Vagina (tissue), 2 donors: ENCODE measurements around the gene TMEM14C. TPM values are rescaled to one million over a fixed set of nuclear protein-coding genes. Genes with fewer than 3 reads are reported as not detected.

Source experiments
- DNase-seq, 2 donors: peaks; one replicate each; pipeline ENCODE4 v3.0.0-alpha.2; 2017; ENCODE audit errors: extremely low spot score in 2 of 2
- H3K27ac ChIP-seq: fragments of 200-600 bp; sonication (generic); one replicate; pipeline ENCODE4 v1.5.1; 2019
- H3K27me3 ChIP-seq: fragments of 200-600 bp; sonication (generic); one replicate; pipeline ENCODE4 v1.5.1; 2019
- H3K36me3 ChIP-seq, 2 donors: fragments of 200-600 bp; sonication (generic); one replicate each; pipeline ENCODE4 v1.5.1; 2017 to 2019
- H3K4me1 ChIP-seq: fragments of 200-600 bp; sonication (generic); one replicate; pipeline ENCODE4 v1.5.1; 2019
- H3K4me3 ChIP-seq, 2 donors: fragments of 200-600 bp; sonication (generic); 1 replicate in 1 of 2; 2 replicates in 1 of 2; pipeline ENCODE4 v1.5.1; 2016 to 2019
- H3K9me3 ChIP-seq: fragments of 200-600 bp; sonication (generic); one replicate; pipeline ENCODE4 v1.5.1; 2019
- CTCF ChIP-seq, 3 experiments: fragments of 450-650 bp in 2 of 3; fragments of 200-600 bp in 1 of 3; sonication (generic) in 1 of 3; IDR thresholded peaks; one replicate each; pipeline ENCODE4 v1.5.1; 2017 to 2019; ENCODE audit warnings: antibody characterized with exemption in 3 of 3, mild to moderate bottlenecking in 2 of 3, moderate library complexity in 2 of 3
- POLR2A ChIP-seq, 2 donors: fragments of 450-650 bp; IDR thresholded peaks; one replicate each; pipeline ENCODE4 v1.6.1; 2017; ENCODE audit warnings: antibody characterized with exemption in 2 of 2, mild to moderate bottlenecking in 2 of 2, moderate library complexity in 2 of 2
- POLR2AphosphoS5 ChIP-seq, 2 donors: sonication (generic); formaldehyde crosslinking; IDR thresholded peaks; one replicate each; pipeline ENCODE4 v1.9.0; 2017; ENCODE audit warnings: antibody characterized with exemption in 2 of 2, mild to moderate bottlenecking in 2 of 2, low read depth in 1 of 2; ENCODE audit not compliant: insufficient read depth in 1 of 2
- intact Hi-C: fragments of 100-400 bp; cut with DNase I; formaldehyde crosslinking; loops from one replicate; pipeline ENCODE4 v1.15.1; 2023
- total RNA-seq: library from RNA; depleted of rRNA; stranded (reverse); fragments of >200 nt; gene quantifications from one replicate; pipeline ENCODE4 v1.2.3, GENCODE V29; 2016

TMEM14C gene
- total RNA-seq, result 95.8 TPM

GRCh38 chr6:10722820-10723566 is at the start of gene TMEM14C:
TMEM14C (plus strand) TSS chr6:10723070; CDS start chr6:10724614, 1,544 bp downstream.
- no peaks in the 10 kb centered on the region for H3K9me3 ChIP-seq
- H3K4me3 ChIP-seq, result peak within 1 kb of the TSS; percentile 74 to 82
- DNase-seq, result peak in 1 of 2 donors; percentile 98
- intact Hi-C loops, result loop anchor here (2.0 kb wide), 1 partner anchor 24 kb away; the partner anchor contains the start of gene TMEM14B
- no peaks in the 10 kb centered on the region for H3K27me3 ChIP-seq
- peaks cover 50% of the 10 kb centered on the region for H3K4me1 ChIP-seq
- H3K27ac ChIP-seq, result peak within 1 kb of the TSS; percentile 85
- H3K36me3 ChIP-seq, result peaks cover 0 to 15% of the 10 kb centered on the region in 2 donors
- TF ChIP-seq POLR2A (IDR thresholded peaks at IDR 0.05) (peak in 1 of 2 donors; percentile 69), CTCF (IDR thresholded peaks at IDR 0.05) (no peak), POLR2AphosphoS5 (IDR thresholded peaks at IDR 0.05; ENCODE audit: insufficient read depth in 1 of 2, low read depth in 1 of 2) (peak; percentile 92 to 94)

- no peak overlapping the region for H3K4me3 ChIP-seq
- H3K27me3 ChIP-seq, result no peaks in the 10 kb centered on the region
- no peaks in the 10 kb centered on the region for H3K4me1 ChIP-seq
- DNase-seq, result no peak
- no peak overlapping the region for H3K27ac ChIP-seq
- intact Hi-C loops, result no loop called here
- H3K9me3 ChIP-seq, result no peaks in the 10 kb centered on the region
- H3K36me3 ChIP-seq, result no peaks in the 10 kb centered on the region
- no peak for TF ChIP-seq CTCF (IDR thresholded peaks at IDR 0.05)
- TF ChIP-seq POLR2A (IDR thresholded peaks at IDR 0.05), result no peak
- no peak for TF ChIP-seq POLR2AphosphoS5 (IDR thresholded peaks at IDR 0.05; ENCODE audit: insufficient read depth in 1 of 2, low read depth in 1 of 2)
Measured at GRCh38 chr6:10676403-10676802, 46.5 kb upstream of the TMEM14C start.

GRCh38 chr6:10678456-10678855 is 44.4 kb upstream of the TMEM14C start:
- H3K4me1 ChIP-seq, result no peaks in the 10 kb centered on the region
- no peak overlapping the region for H3K4me3 ChIP-seq
- no peak overlapping the region for H3K27ac ChIP-seq
- H3K27me3 ChIP-seq, result no peaks in the 10 kb centered on the region
- no peaks in the 10 kb centered on the region for H3K9me3 ChIP-seq
- DNase-seq, result no peak
- H3K36me3 ChIP-seq, result no peaks in the 10 kb centered on the region
- TF ChIP-seq POLR2A (IDR thresholded peaks at IDR 0.05) (no peak), CTCF (IDR thresholded peaks at IDR 0.05) (no peak), POLR2AphosphoS5 (IDR thresholded peaks at IDR 0.05; ENCODE audit: insufficient read depth in 1 of 2, low read depth in 1 of 2) (no peak)
- intact Hi-C loops, result no loop called here

- no peaks in the 10 kb centered on the region for H3K9me3 ChIP-seq
- TF ChIP-seq POLR2AphosphoS5 (IDR thresholded peaks at IDR 0.05; ENCODE audit: insufficient read depth in 1 of 2, low read depth in 1 of 2), result no peak
- no peak for TF ChIP-seq CTCF (IDR thresholded peaks at IDR 0.05)
- TF ChIP-seq POLR2A (IDR thresholded peaks at IDR 0.05), result no peak
- no peaks in the 10 kb centered on the region for H3K4me1 ChIP-seq
- intact Hi-C loops, result no loop called here
- H3K36me3 ChIP-seq, result no peaks in the 10 kb centered on the region
- H3K27ac ChIP-seq, result no peak overlapping the region
- H3K4me3 ChIP-seq, result no peak overlapping the region
- no peaks in the 10 kb centered on the region for H3K27me3 ChIP-seq
- DNase-seq, result no peak
Measured at GRCh38 chr6:10681795-10682194, 41.1 kb upstream of the TMEM14C start.

GRCh38 chr6:10682355-10682988 is 40.4 kb upstream of the TMEM14C start:
- no peak overlapping the region for H3K27ac ChIP-seq
- TF ChIP-seq POLR2A (IDR thresholded peaks at IDR 0.05) (no peak), POLR2AphosphoS5 (IDR thresholded peaks at IDR 0.05; ENCODE audit: insufficient read depth in 1 of 2, low read depth in 1 of 2) (no peak), CTCF (IDR thresholded peaks at IDR 0.05) (no peak)
- no peaks in the 10 kb centered on the region for H3K36me3 ChIP-seq
- H3K4me3 ChIP-seq, result no peak overlapping the region
- no peak for DNase-seq
- no peaks in the 10 kb centered on the region for H3K4me1 ChIP-seq
- no peaks in the 10 kb centered on the region for H3K27me3 ChIP-seq
- intact Hi-C loops, result no loop called here
- H3K9me3 ChIP-seq, result no peaks in the 10 kb centered on the region
